T1000 (cell line): ENCODE measurements around the gene CDRT15.
"Not testable (repeated sequence)": the region's sequence is repeated elsewhere in the genome, so short reads cannot be mapped to it uniquely, and the experiment has no call there.

ENCODE experiments used
- DNase-seq: peaks from one replicate; lab custom pipeline; 2025; ENCODE audit warnings: mixed read lengths; lab: John Stamatoyannopoulos, UW

CDRT15 gene

GRCh38 chr17:14236762-14237161 is at the start of gene CDRT15:
Gene CDRT15 (minus strand): TSS chr17:14236862. CDS start chr17:14236833, 29 bp downstream.
- DNase-seq: not testable (repeated sequence)

GRCh38 chr17:14282726-14283125 is 46.1 kb upstream of the CDRT15 start:
- no peak for DNase-seq

GRCh38 chr17:14281530-14281929 is 44.9 kb upstream of the CDRT15 start:
- DNase-seq: no peak

- no peak for DNase-seq
Measured at GRCh38 chr17:14276535-14277250, 40.0 kb upstream of the CDRT15 start.

- no peak for DNase-seq
Measured at GRCh38 chr17:14270508-14270907, 33.8 kb upstream of the CDRT15 start.

- no peak for DNase-seq
Measured at GRCh38 chr17:14269473-14269872, 32.8 kb upstream of the CDRT15 start.

- no peak for DNase-seq
Measured at GRCh38 chr17:14268264-14268663, 31.6 kb upstream of the CDRT15 start.

- DNase-seq: no peak
Measured at GRCh38 chr17:14261406-14261805, 24.7 kb upstream of the CDRT15 start.

GRCh38 chr17:14245629-14246028 is 9.0 kb upstream of the CDRT15 start:
- no peak for DNase-seq

- DNase-seq: no peak
Measured at GRCh38 chr17:14245002-14245401, 8.3 kb upstream of the CDRT15 start.

GRCh38 chr17:14239271-14239670 is 2.6 kb upstream of the CDRT15 start:
- DNase-seq: not testable (repeated sequence)

- DNase-seq: not testable (repeated sequence)
Measured at GRCh38 chr17:14236032-14236431, 630 bp downstream of the CDRT15 start.

- not testable (repeated sequence) for DNase-seq
Measured at GRCh38 chr17:14235047-14235446, 1.6 kb downstream of the CDRT15 start.

GRCh38 chr17:14231187-14231586 is 5.5 kb downstream of the CDRT15 start:
- DNase-seq: peak; percentile 6

- no peak for DNase-seq
Measured at GRCh38 chr17:14228903-14229302, 7.8 kb downstream of the CDRT15 start.

GRCh38 chr17:14227052-14227451 is 9.6 kb downstream of the CDRT15 start:
- no peak for DNase-seq

GRCh38 chr17:14225254-14225980 is 11.2 kb downstream of the CDRT15 start:
- no peak for DNase-seq

- DNase-seq: no peak
Measured at GRCh38 chr17:14222611-14223010, 14.1 kb downstream of the CDRT15 start.

- DNase-seq: no peak
Measured at GRCh38 chr17:14214271-14214670, 22.4 kb downstream of the CDRT15 start.

GRCh38 chr17:14212401-14212800 is 24.3 kb downstream of the CDRT15 start:
- no peak for DNase-seq

GRCh38 chr17:14211801-14212200 is 24.9 kb downstream of the CDRT15 start:
- no peak for DNase-seq

GRCh38 chr17:14211246-14211645 is 25.4 kb downstream of the CDRT15 start:
- DNase-seq: no peak

- no peak for DNase-seq
Measured at GRCh38 chr17:14209215-14209614, 27.4 kb downstream of the CDRT15 start.
